Heart right ventricle (tissue), 16 donors: ENCODE measurements around the gene NDRG4. TPM values are rescaled to one million over a fixed set of nuclear protein-coding genes. Genes with fewer than 3 reads are reported as not detected.

Experiments used
- ATAC-seq, 8 donors: fragments of 200-7000 bp; cut with Tn5 transposase; one replicate each; pipeline ENCODE4 v1.9.1; 2020; ENCODE audit warnings: mild to moderate bottlenecking in 8 of 8, moderate library complexity in 8 of 8, moderate number of reproducible peaks in 1 of 8
- DNase-seq, 2 donors: peaks; one replicate each; pipeline ENCODE4 v3.0.0-alpha.2; 2020
- H3K27ac ChIP-seq, 10 donors: fragments of 200-600 bp; sonication (generic) in 2 of 10; one replicate each; pipeline versions ENCODE4 v1.5.0 to v1.8.0; 2020 to 2022; ENCODE audit warnings: mild to moderate bottlenecking in 3 of 10
- H3K27me3 ChIP-seq, 7 donors: fragments of 200-600 bp; one replicate each; pipeline ENCODE4 v1.8.0; 2021 to 2022; ENCODE audit warnings: mild to moderate bottlenecking in 2 of 7
- H3K36me3 ChIP-seq, 9 donors: fragments of 200-600 bp; sonication (generic) in 1 of 9; one replicate each; pipeline versions ENCODE4 v1.5.0 to v1.8.0; 2020 to 2022; ENCODE audit warnings: mild to moderate bottlenecking in 2 of 9
- H3K4me1 ChIP-seq, 9 donors: fragments of 200-600 bp; sonication (generic) in 1 of 9; one replicate each; pipeline versions ENCODE4 v1.5.0 to v1.8.0; 2020 to 2022; ENCODE audit warnings: mild to moderate bottlenecking in 4 of 9
- H3K4me3 ChIP-seq, 10 donors: fragments of 200-600 bp; sonication (generic) in 2 of 10; one replicate each; pipeline versions ENCODE4 v1.5.0 to v1.8.0; 2020 to 2022; ENCODE audit warnings: mild to moderate bottlenecking in 7 of 10, moderate library complexity in 2 of 10
- H3K9me3 ChIP-seq, 11 donors: fragments of 200-600 bp in 10 of 11; sonication (generic) in 2 of 11; one replicate each; pipeline versions ENCODE4 v1.5.0 to v1.8.0; 2013 to 2022; ENCODE audit warnings: mild to moderate bottlenecking in 2 of 11, control low read depth in 1 of 11, moderate library complexity in 1 of 11
- CTCF ChIP-seq, 9 donors: fragments of 200-600 bp; sonication (generic) in 2 of 9; IDR thresholded peaks; one replicate each; pipeline versions ENCODE4 v1.5.0 to v1.8.0; 2021 to 2022; ENCODE audit warnings: antibody characterized with exemption in 9 of 9, mild to moderate bottlenecking in 5 of 9, moderate library complexity in 1 of 9
- WGBS, 2 donors: extraction: QIAGEN DNeasy Blood & Tissue Kit; methylation state at CpG; one replicate each; pipeline ENCODE4 v1.1.7; 2013; ENCODE audit warnings: inconsistent platforms in 1 of 2; 5-methylcytosine and 5-hydroxymethylcytosine counted together
- intact Hi-C, 10 donors: fragments of 100-400 bp; cut with DNase I; formaldehyde crosslinking; loops; one replicate each; pipeline versions ENCODE4 v1.11.1 to v1.14.2; 2022
- polyA plus RNA-seq, 2 donors: library from polyadenylated mRNA; stranded (reverse); fragments of 200-250 nt; gene quantifications; one replicate each; pipeline ENCODE4 v1.2.3, GENCODE V29; 2013
- total RNA-seq, 10 donors: library from RNA; stranded (reverse); fragmentation: NEBNext Ultra II Directional in 3 of 10; extraction: Animal tissue kit (Norgen Biotek cat#: 25700) in 3 of 10; gene quantifications; one replicate each; pipeline versions ENCODE4 v1.2.1 to v1.2.4, GENCODE V29; 2021 to 2023
- donor health status: Arrhythmogenic right ventricular cardiomyopathy.
- donor health status: ischemic (EF 13 %, LVEDD 7.1; RV severe dilation, severe dysfunction).
- donor health status: healthy with polysubstance abuse.
- donor health status: DM: no; HTN: yes; CAD: no.
- donor health status: DM: no; HTN: no; CAD: no.
- donor health status: ischemic (EF 25% LVEDD 6.9; RV normal size, moderate dysfunction).
- donor health status: ischemic (EF 25% LVEDD 5.7; RV mildly dilated, moderate dysfunction).
- donor health status: healthy.
- donor health status: DM: yes; HTN: yes; CAD: no.
- donor health status: Ischemic cardiomyopathy.
- donor health status: ischemic (EF 35%, LVEDD 5.7; RV mildly dilated, moderate dysfunction).
- donor health status: nonischemic (EF 11% LVEDD 7.7; RV severe dilation, severe dysfunction).
- donor health status: DM: yes; HTN: yes; CAD: no.
- donor health status: PGD.
- donor health status: ischemic (EF 29% LVEDD 5.4; RV normal size, mild dysfunction).
- donor health status: nonischemic (EF 23%, LVEDD 6.1; RV moderate dilation, normal function).

NDRG4 gene
- total and polyA plus RNA-seq, 12 donors, result 286 to 821 (median 539) TPM

- H3K4me3 ChIP-seq, result no peak overlapping the region
- intact Hi-C loops, result no loop called here
- 52 to 60% methylated on average over 8 of the region's 8 CpGs for WGBS, 2 donors
- no peaks in the 10 kb centered on the region for H3K9me3 ChIP-seq
- no peaks in the 10 kb centered on the region for H3K27me3 ChIP-seq
- H3K4me1 ChIP-seq, result peaks cover 5 to 89% (median 57%) of the 10 kb centered on the region in 9 donors
- H3K36me3 ChIP-seq, result peaks cover 0 to 8% (median 0%) of the 10 kb centered on the region in 9 donors
- no peak for DNase-seq
- TF ChIP-seq CTCF (IDR thresholded peaks at IDR 0.05), result no peak
- peak in 4 of 8 donors; percentile 17 to 47 (median 29) for ATAC-seq
- peak overlapping the region in 6 of 10 donors; percentile 23 to 70 (median 52) for H3K27ac ChIP-seq
Observed at GRCh38 chr16:58481931-58482330, 18.0 kb upstream of the NDRG4 start.

- peaks cover 5 to 81% (median 54%) of the 10 kb centered on the region in 9 donors for H3K4me1 ChIP-seq
- no peaks in the 10 kb centered on the region for H3K9me3 ChIP-seq
- ATAC-seq, result peak in 6 of 8 donors; percentile 23 to 68 (median 50)
- intact Hi-C loops, result loop anchor here in 4 of 10 donors (5.0 kb wide), 2 partner anchors 93 to 148 kb away; partner anchors contain the start of gene GINS3 (in 2 of the 4)
- no peak for DNase-seq
- no peak for TF ChIP-seq CTCF (IDR thresholded peaks at IDR 0.05)
- no peak overlapping the region for H3K4me3 ChIP-seq
- H3K27ac ChIP-seq, result peak overlapping the region in 8 of 10 donors; percentile 59 to 85 (median 70)
- 36 to 43% methylated on average over 11 of the region's 11 CpGs for WGBS, 2 donors
- H3K36me3 ChIP-seq, result peaks cover 0 to 5% (median 0%) of the 10 kb centered on the region in 9 donors
- H3K27me3 ChIP-seq, result no peaks in the 10 kb centered on the region
Observed at GRCh38 chr16:58485184-58485887, 14.6 kb upstream of the NDRG4 start.

- DNase-seq (peak; percentile 89 to 91), ATAC-seq (peak; percentile 75 to 88 (median 84))
- intact Hi-C loops, result loop anchor here (1.0 to 5.0 kb wide), 7 partner anchors 95 to 153 kb away; partner anchors contain the start of gene GINS3 (in 2 of the 10)
- Histone ChIP-seq H3K4me3 (peak overlapping the region in 6 of 10 donors; percentile 20 to 33 (median 24)), H3K4me1 (peaks cover 5 to 63% (median 42%) of the 10 kb centered on the region in 9 donors), H3K9me3 (no peaks in the 10 kb centered on the region), H3K27ac (peak overlapping the region in 9 of 10 donors; percentile 29 to 79 (median 73)), H3K27me3 (no peaks in the 10 kb centered on the region), H3K36me3 (peaks cover 0 to 13% (median 0%) of the 10 kb centered on the region in 9 donors)
- WGBS, 2 donors, result 16 to 19% methylated on average over 43 of the region's 43 CpGs
- peak; percentile 91 to 99 (median 95) for TF ChIP-seq CTCF (IDR thresholded peaks at IDR 0.05)
Observed at GRCh38 chr16:58487566-58488351, 12.2 kb upstream of the NDRG4 start.

- WGBS, 2 donors, result 50 to 53% methylated on average over 3 of the region's 3 CpGs
- Histone ChIP-seq H3K4me3 (no peak overlapping the region), H3K27me3 (no peaks in the 10 kb centered on the region), H3K4me1 (peaks cover 5 to 63% (median 41%) of the 10 kb centered on the region in 9 donors), H3K27ac (peak overlapping the region in 7 of 10 donors; percentile 29 to 79 (median 75)), H3K9me3 (no peaks in the 10 kb centered on the region), H3K36me3 (peaks cover 0 to 16% (median 0%) of the 10 kb centered on the region in 9 donors)
- no peak for DNase-seq
- ATAC-seq, result peak in 1 of 8 donors; percentile 6
- TF ChIP-seq CTCF (IDR thresholded peaks at IDR 0.05), result no peak
- intact Hi-C loops, result loop anchor here in 5 of 10 donors (2.0 to 5.0 kb wide), 3 partner anchors 96 to 154 kb away; partner anchors contain the start of gene GINS3 (in 2 of the 5)
Observed at GRCh38 chr16:58488531-58488930, 11.4 kb upstream of the NDRG4 start.
